Non-pigmented ciliary epithelial cell (primary cell): Measurements from ENCODE around the gene GON7.

Experiments used
- DNase-seq: peaks from one replicate; pipeline ENCODE4 v3.0.0-alpha.2; 2010; ENCODE audit warnings: low read depth

The GON7 gene

GRCh38 chr14:93156693-93157369, 50.0 kb downstream of the GON7 start:
- no peak for DNase-seq

- no peak for DNase-seq
These were observed 51.2 kb downstream of the GON7 start for GRCh38 chr14:93155667-93156066.

GRCh38 chr14:93153121-93153520, 53.7 kb downstream of the GON7 start:
- no peak for DNase-seq
